Loucy (cell line): ENCODE measurements around the gene SLC15A1.

Experiments used
- H2AFZ ChIP-seq: fragments of 200-600 bp; sonication (generic); 2 replicates; pipeline ENCODE4 v1.6.0; 2016; ENCODE audit warnings: antibody characterized with exemption, mild to moderate bottlenecking, low read length, moderate library complexity
- H3F3A ChIP-seq: fragments of 200-600 bp; 2 replicates; pipeline ENCODE4 v1.6.0; 2016; ENCODE audit warnings: antibody characterized with exemption, low read depth, mild to moderate bottlenecking
- H3K27me3 ChIP-seq: fragments of 200-600 bp; sonication (generic); 2 replicates; pipeline ENCODE4 v1.6.1; 2014; ENCODE audit warnings: low read length, mild to moderate bottlenecking; ENCODE audit not compliant: insufficient read depth, poor library complexity, severe bottlenecking
- H3K36me3 ChIP-seq: fragments of 200-600 bp; sonication (generic); 2 replicates; pipeline ENCODE4 v1.6.1; 2016; ENCODE audit warnings: low read length; ENCODE audit not compliant: insufficient read depth
- H3K4me1 ChIP-seq: fragments of 200-600 bp; sonication (generic); 2 replicates; pipeline ENCODE4 v1.5.1; 2014; ENCODE audit warnings: low read length, mild to moderate bottlenecking; ENCODE audit not compliant: insufficient read depth, poor library complexity, severe bottlenecking
- H3K4me2 ChIP-seq: fragments of 200-600 bp; sonication (generic); 2 replicates; pipeline ENCODE4 v1.6.0; 2014; ENCODE audit warnings: antibody characterized with exemption, low read length, low read depth, mild to moderate bottlenecking; ENCODE audit not compliant: poor library complexity, severe bottlenecking
- H3K4me3 ChIP-seq: fragments of 200-600 bp; sonication (generic); 2 replicates; pipeline ENCODE4 v1.5.1; 2014; ENCODE audit warnings: low read length, mild to moderate bottlenecking, mixed read lengths; ENCODE audit not compliant: poor library complexity, severe bottlenecking
- H3K79me2 ChIP-seq: fragments of 200-600 bp; sonication (generic); 2 replicates; pipeline ENCODE4 v1.6.1; 2014; ENCODE audit warnings: low read length; ENCODE audit not compliant: insufficient read depth
- H3K9ac ChIP-seq: fragments of 200-600 bp; sonication (generic); 2 replicates; pipeline ENCODE4 v1.6.0; 2014; ENCODE audit warnings: mild to moderate bottlenecking, low read depth, low read length, moderate library complexity; ENCODE audit not compliant: poor library complexity, severe bottlenecking
- H3K9me2 ChIP-seq: fragments of 200-600 bp; sonication (generic); replicated peaks from 2 replicates; pipeline ENCODE4 v1.6.1; 2016; ENCODE audit warnings: low read depth, low read length, mixed read lengths
- H3K9me3 ChIP-seq: fragments of 200-600 bp; sonication (generic); 2 replicates; pipeline ENCODE4 v1.6.1; 2014; ENCODE audit warnings: mild to moderate bottlenecking, antibody characterized with exemption, low read length, low read depth; ENCODE audit not compliant: insufficient read depth
- H4K20me1 ChIP-seq: fragments of 200-600 bp; sonication (generic); 2 replicates; pipeline ENCODE4 v1.6.0; 2014; ENCODE audit warnings: antibody characterized with exemption, low read length, mild to moderate bottlenecking; ENCODE audit not compliant: insufficient read depth, poor library complexity, severe bottlenecking
- EZH2phosphoT487 ChIP-seq: fragments of 200-600 bp; IDR thresholded peaks from 2 replicates; pipeline ENCODE4 v1.6.1; 2018; ENCODE audit warnings: antibody characterized with exemption, mild to moderate bottlenecking, moderate library complexity, borderline replicate concordance
- TF ChIP-seq, protein P1 (sequence below): fragments of 200-600 bp; sonication (generic); conservative IDR thresholded peaks from 2 replicates; pipeline ENCODE4 v1.5.1; 2014; ENCODE audit warnings: mild to moderate bottlenecking, antibody characterized with exemption, low read length

Gene SLC15A1

DNA sequence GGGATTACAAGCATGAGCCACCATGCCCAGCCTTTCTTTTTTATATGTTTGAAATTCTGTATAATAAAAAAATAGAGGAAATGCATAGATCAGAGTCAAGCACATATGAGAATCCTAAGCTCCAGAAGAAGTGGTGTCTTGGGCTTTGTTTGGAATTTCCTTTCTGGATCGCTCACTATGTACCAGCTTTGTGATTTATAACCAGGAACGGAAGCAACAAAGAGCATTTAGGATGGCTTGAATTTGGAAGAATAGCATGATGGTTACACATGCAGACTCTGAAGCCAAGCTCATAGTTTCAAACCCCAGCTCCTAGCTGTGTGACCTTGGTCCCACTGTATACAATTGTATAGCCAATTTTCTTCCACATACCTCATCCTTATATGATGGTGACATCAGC, 28.0 kb upstream of the SLC15A1 start:
- TF ChIP-seq, protein P1, sequence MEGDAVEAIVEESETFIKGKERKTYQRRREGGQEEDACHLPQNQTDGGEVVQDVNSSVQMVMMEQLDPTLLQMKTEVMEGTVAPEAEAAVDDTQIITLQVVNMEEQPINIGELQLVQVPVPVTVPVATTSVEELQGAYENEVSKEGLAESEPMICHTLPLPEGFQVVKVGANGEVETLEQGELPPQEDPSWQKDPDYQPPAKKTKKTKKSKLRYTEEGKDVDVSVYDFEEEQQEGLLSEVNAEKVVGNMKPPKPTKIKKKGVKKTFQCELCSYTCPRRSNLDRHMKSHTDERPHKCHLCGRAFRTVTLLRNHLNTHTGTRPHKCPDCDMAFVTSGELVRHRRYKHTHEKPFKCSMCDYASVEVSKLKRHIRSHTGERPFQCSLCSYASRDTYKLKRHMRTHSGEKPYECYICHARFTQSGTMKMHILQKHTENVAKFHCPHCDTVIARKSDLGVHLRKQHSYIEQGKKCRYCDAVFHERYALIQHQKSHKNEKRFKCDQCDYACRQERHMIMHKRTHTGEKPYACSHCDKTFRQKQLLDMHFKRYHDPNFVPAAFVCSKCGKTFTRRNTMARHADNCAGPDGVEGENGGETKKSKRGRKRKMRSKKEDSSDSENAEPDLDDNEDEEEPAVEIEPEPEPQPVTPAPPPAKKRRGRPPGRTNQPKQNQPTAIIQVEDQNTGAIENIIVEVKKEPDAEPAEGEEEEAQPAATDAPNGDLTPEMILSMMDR: no peak
- no peak for TF ChIP-seq EZH2phosphoT487
- no peak overlapping the region for H3K9ac ChIP-seq
- H3K79me2 ChIP-seq: no peaks in the 10 kb centered on the region
- H2AFZ ChIP-seq: no peak overlapping the region
- no peaks in the 10 kb centered on the region for H3K27me3 ChIP-seq
- H3K36me3 ChIP-seq: no peaks in the 10 kb centered on the region
- no peaks in the 10 kb centered on the region for H3K4me1 ChIP-seq
- H3K4me2 ChIP-seq: no peak overlapping the region
- no peaks in the 10 kb centered on the region for H3K9me2 ChIP-seq
- H3K9me3 ChIP-seq: no peaks in the 10 kb centered on the region
- H3K4me3 ChIP-seq: no peak overlapping the region
- H4K20me1 ChIP-seq: no peaks in the 10 kb centered on the region
- no peaks in the 10 kb centered on the region for H3F3A ChIP-seq

DNA sequence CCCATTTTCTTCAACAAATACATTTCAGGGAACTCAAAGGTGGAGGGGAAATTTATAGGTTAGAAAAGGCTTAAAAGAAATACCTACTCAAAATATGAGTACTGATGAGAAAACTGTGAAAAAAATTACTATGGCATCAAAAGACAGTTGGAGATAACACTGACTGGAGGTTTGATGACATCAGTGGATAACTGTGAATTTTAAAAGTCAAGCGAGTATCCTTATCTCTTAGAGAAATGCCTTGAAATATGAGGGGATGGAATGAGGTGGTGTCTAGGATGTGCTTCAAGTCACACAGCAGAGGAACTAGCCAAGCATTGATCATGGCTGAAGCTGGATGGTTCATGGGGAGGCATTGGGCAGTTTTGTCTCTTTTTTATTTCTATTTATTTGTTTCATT, 27.2 kb upstream of the SLC15A1 start:
- Histone ChIP-seq H3K9me2 (no peaks in the 10 kb centered on the region), H2AFZ (no peak overlapping the region), H3K4me3 (no peak overlapping the region), H4K20me1 (no peaks in the 10 kb centered on the region), H3K9me3 (no peaks in the 10 kb centered on the region), H3K4me2 (no peak overlapping the region), H3K36me3 (no peaks in the 10 kb centered on the region), H3K4me1 (no peaks in the 10 kb centered on the region), H3F3A (no peaks in the 10 kb centered on the region), H3K79me2 (no peaks in the 10 kb centered on the region), H3K9ac (no peak overlapping the region), H3K27me3 (no peaks in the 10 kb centered on the region)
- TF ChIP-seq EZH2phosphoT487: no peak
- TF ChIP-seq, protein P1: no peak

DNA sequence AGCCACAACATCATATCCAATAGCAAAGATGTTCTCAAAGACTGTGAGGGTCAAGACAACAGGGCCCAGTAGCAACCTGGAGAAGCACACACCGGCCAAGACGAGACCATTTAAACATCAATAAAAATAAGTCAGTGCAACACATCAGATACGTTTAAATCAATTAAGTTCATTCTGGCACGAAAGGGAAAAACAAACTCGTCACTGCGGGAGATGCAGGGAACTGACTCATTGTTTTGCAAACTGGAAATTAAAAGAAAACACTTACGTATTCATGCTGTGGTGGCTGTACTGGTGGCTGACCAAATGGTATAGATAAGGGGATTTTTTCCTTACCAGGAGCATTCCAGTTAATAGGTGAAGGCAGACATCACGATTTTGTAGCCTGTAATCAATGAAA, 26.3 kb upstream of the SLC15A1 start:
- no peak overlapping the region for H2AFZ ChIP-seq
- no peaks in the 10 kb centered on the region for H3K4me1 ChIP-seq
- no peaks in the 10 kb centered on the region for H3K79me2 ChIP-seq
- no peaks in the 10 kb centered on the region for H3K9me3 ChIP-seq
- TF ChIP-seq, protein P1: no peak
- no peak for TF ChIP-seq EZH2phosphoT487
- no peaks in the 10 kb centered on the region for H3K36me3 ChIP-seq
- H3F3A ChIP-seq: no peaks in the 10 kb centered on the region
- no peak overlapping the region for H3K4me3 ChIP-seq
- no peaks in the 10 kb centered on the region for H4K20me1 ChIP-seq
- no peak overlapping the region for H3K9ac ChIP-seq
- H3K4me2 ChIP-seq: no peak overlapping the region
- no peaks in the 10 kb centered on the region for H3K27me3 ChIP-seq
- H3K9me2 ChIP-seq: no peaks in the 10 kb centered on the region
